ENCODE results near the gene MRPL51. TPM values are rescaled to one million over a fixed set of nuclear protein-coding genes. Genes with fewer than 3 reads are reported as not detected.

Gene MRPL51
- 110 and 135 TPM in 2 replicates for total RNA-seq

GRCh38 chr12:6492838-6493496 lies at the start of gene MRPL51:
Gene MRPL51 (minus strand): TSS chr12:6493262. CDS start chr12:6493136, 126 bp downstream.

GRCh38 chr12:6533923-6534694 lies 41.0 kb upstream of the MRPL51 start, which contains the start of gene GAPDH:
Gene GAPDH (plus strand): TSS chr12:6534517. CDS start chr12:6534833, 316 bp downstream.

DNA sequence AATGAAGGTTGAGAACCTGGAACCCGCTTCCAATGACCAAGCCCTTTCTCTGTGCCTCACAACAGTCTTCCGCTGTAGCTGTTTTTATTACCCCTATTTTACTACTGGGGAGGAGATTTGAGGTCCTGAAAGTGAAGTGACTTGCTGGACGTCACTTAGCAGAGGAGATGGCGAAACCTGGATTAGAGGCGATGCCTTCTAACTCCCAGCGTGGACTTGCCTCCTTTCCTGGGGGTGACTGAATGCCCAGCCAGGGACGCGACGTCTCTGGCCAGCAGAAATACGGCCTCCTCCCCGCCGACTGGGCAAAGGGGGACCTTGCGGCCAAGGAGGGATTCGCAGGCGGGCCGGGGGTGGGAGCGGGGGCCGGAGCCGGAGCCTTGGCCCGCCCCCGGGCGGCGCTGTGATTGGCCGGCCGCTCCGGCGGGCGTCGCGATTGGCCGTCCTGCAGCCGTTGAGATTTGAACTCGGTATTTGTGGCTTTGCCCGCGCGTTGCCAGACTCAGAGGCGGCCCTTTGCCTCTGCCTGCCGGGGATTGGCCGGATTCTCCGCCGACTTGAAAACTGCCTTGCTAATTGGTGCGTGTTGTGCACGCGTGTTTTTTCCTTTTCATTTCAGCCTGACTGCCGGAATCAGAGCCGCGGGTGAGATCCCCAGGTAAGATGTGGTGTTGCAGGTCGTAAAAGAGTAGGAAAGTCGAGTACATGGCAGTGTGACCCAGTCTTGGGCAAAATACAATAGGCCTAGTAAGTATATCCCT lies 615 bp upstream of the MRPL51 start, which contains the start of gene NCAPD2:
Gene NCAPD2, plus strand, starts transcription at position 606 of the 761 bp plus-strand sequence. CDS start 997 bp downstream, outside the sequence.

DNA sequence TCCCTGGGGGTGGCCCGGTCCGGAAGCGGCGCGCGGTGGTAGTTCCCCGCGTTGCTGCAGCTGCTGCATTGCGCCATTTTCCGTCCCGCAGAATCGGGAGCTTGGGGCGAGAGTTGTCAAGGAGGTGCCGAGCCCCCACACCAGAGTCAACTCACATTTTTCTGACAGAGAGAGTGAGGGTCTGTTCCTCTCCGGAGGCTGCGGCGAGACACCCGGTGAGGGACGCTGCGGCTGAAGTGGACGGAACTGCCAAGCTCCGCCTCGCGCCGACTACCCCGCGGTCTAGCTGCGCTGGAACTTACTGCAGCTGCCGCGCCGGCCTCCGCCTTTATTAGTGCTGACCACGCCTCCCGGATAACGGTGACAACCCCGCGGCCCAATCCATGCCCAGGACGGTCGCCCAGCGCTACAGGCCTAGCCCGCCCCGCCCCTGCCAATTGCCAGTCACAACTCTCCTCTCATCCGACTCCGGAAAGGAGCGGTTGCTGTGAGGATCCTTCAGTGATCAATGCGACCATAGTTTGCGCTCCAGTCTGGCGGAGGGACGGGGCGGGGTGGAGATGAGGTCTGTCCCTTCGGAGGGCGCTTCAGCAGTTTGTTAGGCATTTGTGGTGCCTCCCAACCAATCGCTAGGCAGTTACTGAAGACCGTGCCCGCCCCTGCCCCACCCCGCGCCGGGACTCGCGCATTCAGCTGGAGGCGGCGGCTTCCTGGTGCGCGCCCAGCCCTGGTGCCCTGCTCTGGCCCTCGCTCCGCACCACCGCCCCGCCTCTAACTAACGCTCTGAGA lies 22.5 kb downstream of the MRPL51 start, which contains the start of gene VAMP1:
Gene VAMP1, minus strand, starts transcription at position 303 of the 789 bp plus-strand sequence. Its CDS starts 146 bp downstream, at position 157.

GRCh38 chr12:6451348-6452244 lies 41.5 kb downstream of the MRPL51 start, which contains the start of gene TAPBPL:
Gene TAPBPL (plus strand): TSS chr12:6452042. CDS start chr12:6452249, 207 bp downstream.

GRCh38 chr12:6444704-6445688 lies 48.1 kb downstream of the MRPL51 start, which contains the start of gene CD27:
Gene CD27 (plus strand): TSS chr12:6444955. CDS start chr12:6445096, 141 bp downstream.

Other genes starting within 250 kb of the MRPL51 start
- not detected in 2 replicates for gene PLEKHG6, start 182.6 kb downstream of the MRPL51 start, total RNA-seq
- gene TNFRSF1A, start 151.2 kb downstream of the MRPL51 start, total RNA-seq, result 460 and 580 TPM in 2 replicates
- under 0.01 and 0.29 TPM in 2 replicates for gene SCNN1A, start 117.7 kb downstream of the MRPL51 start, total RNA-seq
- 186 and 189 TPM in 2 replicates for gene LTBR, start 109.1 kb downstream of the MRPL51 start, total RNA-seq
- gene CD27, start 48.3 kb downstream of the MRPL51 start, total RNA-seq, result not detected in 2 replicates
- 7.5 and 19.3 TPM in 2 replicates for gene TAPBPL, start 41.2 kb downstream of the MRPL51 start, total RNA-seq
- gene VAMP1, start 22.6 kb downstream of the MRPL51 start, total RNA-seq, result 5.0 and 8.4 TPM in 2 replicates
- gene NCAPD2, start 840 bp upstream of the MRPL51 start, total RNA-seq, result 101 TPM in 2 replicates
- 6,392 and 8,126 TPM in 2 replicates for gene GAPDH, start 41.3 kb upstream of the MRPL51 start, total RNA-seq
- 10.1 and 12.1 TPM in 2 replicates for gene IFFO1, start 62.8 kb upstream of the MRPL51 start, total RNA-seq
- gene NOP2, start 75.0 kb upstream of the MRPL51 start, total RNA-seq, result 23.4 and 31.7 TPM in 2 replicates
- 213 and 218 TPM in 2 replicates for gene CHD4, start 114.1 kb upstream of the MRPL51 start, total RNA-seq
- gene LPAR5, start 142.7 kb upstream of the MRPL51 start, total RNA-seq, result 0.86 TPM in 1 of 2 replicates, not detected in the other
- gene ACRBP, start 154.2 kb upstream of the MRPL51 start, total RNA-seq, result 0.18 TPM in 1 of 2 replicates, not detected in the other
- gene ING4, start 169.9 kb upstream of the MRPL51 start, total RNA-seq, result 28.8 and 31.9 TPM in 2 replicates
- 16.7 and 26.2 TPM in 2 replicates for gene ZNF384, start 196.1 kb upstream of the MRPL51 start, total RNA-seq
- not detected in 2 replicates for gene PIANP, start 207.6 kb upstream of the MRPL51 start, total RNA-seq
- gene COPS7A, start 230.8 kb upstream of the MRPL51 start, total RNA-seq, result 127 and 144 TPM in 2 replicates